Psoas muscle (tissue), 8 donors: ENCODE data around the gene FMN2. TPM values are rescaled to one million over a fixed set of nuclear protein-coding genes. Genes with fewer than 3 reads are reported as not detected.

Experiments
- ATAC-seq, 4 donors: fragments of 200-7000 bp; cut with Tn5 transposase; one replicate each; pipeline ENCODE4 v1.9.1; 2020; ENCODE audit warnings: moderate library complexity in 3 of 4, mild to moderate bottlenecking in 2 of 4
- DNase-seq, 2 donors: peaks; one replicate each; pipeline ENCODE4 v3.0.0-alpha.2; 2020
- H3K27ac ChIP-seq: fragments of 200-600 bp; one replicate; pipeline ENCODE4 v1.8.0; 2022
- H3K27me3 ChIP-seq, 3 donors: fragments of 200-600 bp in 1 of 3; one replicate each; pipeline versions ENCODE4 v1.6.1 to v1.8.0; 2013 to 2022; ENCODE audit warnings: low read length in 2 of 3, mild to moderate bottlenecking in 2 of 3, moderate library complexity in 1 of 3; ENCODE audit not compliant: insufficient read depth in 3 of 3
- H3K36me3 ChIP-seq, 2 donors: fragments of 200-600 bp in 1 of 2; one replicate each; pipeline versions ENCODE4 v1.6.1 to v1.8.0; 2013 to 2022; ENCODE audit warnings: low read depth in 1 of 2, mild to moderate bottlenecking in 1 of 2, moderate library complexity in 1 of 2; ENCODE audit not compliant: insufficient read depth in 1 of 2
- H3K4me1 ChIP-seq: fragments of 200-600 bp; one replicate; pipeline ENCODE4 v1.8.0; 2022
- H3K4me3 ChIP-seq: fragments of 200-600 bp; one replicate; pipeline ENCODE4 v1.8.0; 2022; ENCODE audit warnings: mild to moderate bottlenecking
- H3K9me3 ChIP-seq: fragments of 200-600 bp; one replicate; pipeline ENCODE4 v1.8.0; 2022
- WGBS, 3 donors: extraction: QIAGEN DNeasy Blood & Tissue Kit; methylation state at CpG; one replicate each; pipeline versions ENCODE4 v1.1.6 to v1.1.7; 2013; 5-methylcytosine and 5-hydroxymethylcytosine counted together
- intact Hi-C, 2 donors: fragments of 100-400 bp; cut with DNase I; formaldehyde crosslinking; loops; one replicate each; pipeline versions ENCODE4 v1.11.0 to v1.14.2; 2022
- polyA plus RNA-seq, 3 donors: library from polyadenylated mRNA; stranded (reverse); fragments of 200-250 nt; gene quantifications; one replicate each; pipeline ENCODE4 v1.2.3, GENCODE V29; 2013
- total RNA-seq, 4 donors: library from RNA; stranded (reverse); fragmentation: NEBNext Ultra II Directional in 2 of 4; extraction: Animal tissue kit (Norgen Biotek cat#: 25700) in 2 of 4; gene quantifications; one replicate each; pipeline versions ENCODE4 v1.2.1 to v1.2.4, GENCODE V29; 2021 to 2023
- TF ChIP-seq, protein P1 (sequence below): fragments of 200-600 bp; IDR thresholded peaks from one replicate; pipeline ENCODE4 v1.8.0; 2022; ENCODE audit warnings: antibody characterized with exemption
- donor health status: healthy with polysubstance abuse.
- donor health status: DM: no; HTN: no; CAD: no; lungs with moderate emphysema.
- donor health status: Bipolar disorder and iron deficiency.
- donor health status: healthy.
- donor health status: DM: yes; HTN: yes; CAD: no.
- donor health status: DM: no; HTN: no; CAD: no.
- donor health status: DM: no; HTN: no; CAD: no.
- donor health status: DM: yes; HTN: yes; CAD: no.

FMN2 gene
- total and polyA plus RNA-seq, 7 donors, result 0.15 to 1.1 (median 0.52) TPM; not detected in 2

DNA sequence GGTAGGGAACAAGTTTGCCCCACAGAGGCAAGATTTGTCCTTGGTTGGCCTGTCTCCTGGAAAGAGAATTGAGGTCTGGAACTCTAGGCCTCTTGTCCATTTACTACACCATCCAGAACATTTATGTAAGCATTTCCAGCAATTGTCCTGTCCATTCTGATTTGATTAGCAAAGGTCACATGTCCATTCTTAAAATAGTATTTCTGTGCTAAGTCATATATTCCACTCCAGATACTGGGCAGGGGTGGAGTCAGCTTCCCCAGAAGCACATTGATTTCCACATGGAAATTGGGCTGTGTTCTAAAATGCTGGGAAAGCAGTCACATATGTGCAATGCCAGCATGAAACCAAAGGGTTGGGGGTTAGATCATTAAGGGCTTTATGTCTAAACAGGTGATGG is 21.5 kb upstream of the FMN2 start:
- H3K27me3 ChIP-seq, result no peaks in the 10 kb centered on the region
- intact Hi-C loops, result no loop called here
- TF ChIP-seq, protein P1, sequence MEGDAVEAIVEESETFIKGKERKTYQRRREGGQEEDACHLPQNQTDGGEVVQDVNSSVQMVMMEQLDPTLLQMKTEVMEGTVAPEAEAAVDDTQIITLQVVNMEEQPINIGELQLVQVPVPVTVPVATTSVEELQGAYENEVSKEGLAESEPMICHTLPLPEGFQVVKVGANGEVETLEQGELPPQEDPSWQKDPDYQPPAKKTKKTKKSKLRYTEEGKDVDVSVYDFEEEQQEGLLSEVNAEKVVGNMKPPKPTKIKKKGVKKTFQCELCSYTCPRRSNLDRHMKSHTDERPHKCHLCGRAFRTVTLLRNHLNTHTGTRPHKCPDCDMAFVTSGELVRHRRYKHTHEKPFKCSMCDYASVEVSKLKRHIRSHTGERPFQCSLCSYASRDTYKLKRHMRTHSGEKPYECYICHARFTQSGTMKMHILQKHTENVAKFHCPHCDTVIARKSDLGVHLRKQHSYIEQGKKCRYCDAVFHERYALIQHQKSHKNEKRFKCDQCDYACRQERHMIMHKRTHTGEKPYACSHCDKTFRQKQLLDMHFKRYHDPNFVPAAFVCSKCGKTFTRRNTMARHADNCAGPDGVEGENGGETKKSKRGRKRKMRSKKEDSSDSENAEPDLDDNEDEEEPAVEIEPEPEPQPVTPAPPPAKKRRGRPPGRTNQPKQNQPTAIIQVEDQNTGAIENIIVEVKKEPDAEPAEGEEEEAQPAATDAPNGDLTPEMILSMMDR, result no peak
- H3K36me3 ChIP-seq, result no peaks in the 10 kb centered on the region
- no peak overlapping the region for H3K27ac ChIP-seq
- H3K4me1 ChIP-seq, result no peaks in the 10 kb centered on the region
- ATAC-seq (no peak), DNase-seq (no peak)
- no peak overlapping the region for H3K4me3 ChIP-seq
- H3K9me3 ChIP-seq, result no peaks in the 10 kb centered on the region

DNA sequence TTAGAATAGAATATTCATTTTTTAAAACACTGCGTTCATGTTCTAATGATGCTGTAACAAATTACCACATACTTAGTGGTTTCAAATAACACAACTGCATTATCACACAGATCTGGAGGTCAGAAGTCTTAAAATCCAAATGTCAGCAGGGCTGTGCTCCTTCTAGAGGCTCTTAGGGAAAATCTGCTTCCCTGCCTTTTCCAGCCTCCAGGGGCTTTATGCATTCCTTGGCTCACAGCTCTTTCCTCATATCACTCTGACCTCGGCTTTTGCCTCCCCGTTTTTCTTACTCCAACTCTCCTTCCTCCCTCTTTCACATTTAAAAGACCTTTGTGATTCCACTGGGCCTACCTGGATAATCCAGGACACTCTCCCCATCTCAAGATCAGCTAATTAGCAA is 18.6 kb upstream of the FMN2 start:
- H3K9me3 ChIP-seq, result no peaks in the 10 kb centered on the region
- intact Hi-C loops, result no loop called here
- DNase-seq (no peak), ATAC-seq (no peak)
- TF ChIP-seq, protein P1, result no peak
- H3K27me3 ChIP-seq, result no peaks in the 10 kb centered on the region
- no peaks in the 10 kb centered on the region for H3K4me1 ChIP-seq
- WGBS, 3 donors, result 14 to 27% (median 21%) methylated on average over 3 of the region's 3 CpGs
- no peaks in the 10 kb centered on the region for H3K36me3 ChIP-seq
- H3K4me3 ChIP-seq, result no peak overlapping the region
- no peak overlapping the region for H3K27ac ChIP-seq

GRCh38 chr1:240074422-240074821 is 17.3 kb upstream of the FMN2 start:
- H3K4me1 ChIP-seq, result no peaks in the 10 kb centered on the region
- TF ChIP-seq, protein P1, result no peak
- no peak overlapping the region for H3K4me3 ChIP-seq
- H3K36me3 ChIP-seq, result no peaks in the 10 kb centered on the region
- ATAC-seq (no peak), DNase-seq (no peak)
- intact Hi-C loops, result no loop called here
- no peaks in the 10 kb centered on the region for H3K9me3 ChIP-seq
- no peaks in the 10 kb centered on the region for H3K27me3 ChIP-seq
- no peak overlapping the region for H3K27ac ChIP-seq
- 69 to 72% (median 69%) methylated on average over 5 of the region's 5 CpGs for WGBS, 3 donors

DNA sequence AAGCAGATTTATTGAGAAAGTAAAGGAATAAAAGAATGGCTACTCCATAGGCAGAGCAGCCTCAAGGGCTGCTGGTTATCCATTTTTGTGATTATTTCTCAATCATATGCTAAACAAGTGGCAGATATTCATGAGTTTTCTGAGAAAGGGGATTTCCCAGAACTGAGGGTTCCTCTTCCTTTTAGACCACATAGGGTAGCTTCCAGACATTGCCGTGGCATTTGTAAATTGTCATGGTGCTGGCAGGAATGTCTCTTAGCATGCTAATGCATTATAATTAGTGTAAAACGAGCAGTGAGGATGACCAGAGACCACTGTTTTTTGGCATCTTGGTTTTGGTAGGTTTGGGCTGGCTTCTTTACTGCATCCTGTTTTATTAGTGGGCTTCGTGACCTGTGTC is 16.8 kb upstream of the FMN2 start:
- no peaks in the 10 kb centered on the region for H3K4me1 ChIP-seq
- intact Hi-C loops, result no loop called here
- no peak for ATAC-seq
- TF ChIP-seq, protein P1, result no peak
- 37 to 56% (median 42%) methylated on average over 3 of the region's 3 CpGs for WGBS, 3 donors
- DNase-seq, result no peak
- no peaks in the 10 kb centered on the region for H3K36me3 ChIP-seq
- no peaks in the 10 kb centered on the region for H3K9me3 ChIP-seq
- no peak overlapping the region for H3K27ac ChIP-seq
- H3K4me3 ChIP-seq, result no peak overlapping the region
- no peaks in the 10 kb centered on the region for H3K27me3 ChIP-seq

DNA sequence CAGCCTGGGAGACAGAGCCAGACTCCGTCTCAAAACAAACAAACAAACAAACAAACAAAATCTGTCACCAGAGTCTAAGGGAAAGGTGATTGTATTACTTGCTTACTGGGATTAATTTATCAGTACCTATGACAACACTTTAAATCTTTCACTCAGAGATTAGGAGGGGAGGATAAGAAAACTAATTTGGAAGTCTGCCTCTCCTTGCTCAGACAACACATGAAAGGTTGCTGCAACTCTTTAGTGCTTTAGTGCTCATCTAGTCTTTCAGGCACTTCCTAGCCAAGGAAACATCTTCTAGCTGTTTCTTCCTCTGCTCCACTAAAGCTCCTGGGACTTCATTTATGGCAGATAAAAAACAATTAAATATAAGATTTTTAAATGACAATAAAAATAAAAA is 7.3 kb upstream of the FMN2 start:
- TF ChIP-seq, protein P1, result no peak
- DNase-seq, result no peak
- no peaks in the 10 kb centered on the region for H3K36me3 ChIP-seq
- intact Hi-C loops, result no loop called here
- no peaks in the 10 kb centered on the region for H3K27me3 ChIP-seq
- no peaks in the 10 kb centered on the region for H3K9me3 ChIP-seq
- H3K27ac ChIP-seq, result no peak overlapping the region
- 41 to 64% (median 50%) methylated on average over 1 of the region's 1 CpG for WGBS, 3 donors
- no peak overlapping the region for H3K4me3 ChIP-seq
- no peak for ATAC-seq
- H3K4me1 ChIP-seq, result no peaks in the 10 kb centered on the region
